ENCODE measurements around the gene ANGPTL1. TPM values are rescaled to one million over a fixed set of nuclear protein-coding genes. Genes with fewer than 3 reads are reported as not detected.

The ANGPTL1 gene
- total and polyA plus RNA-seq, 2 of the 13 experiments (the other 11 are each of a cell fraction or from before 2014, with no cell fraction given), result 2.9 to 9.3 TPM

GRCh38 chr1:178919581-178919980, 48.7 kb upstream of the ANGPTL1 start (continued):
- TF ChIP-seq, protein P1, sequence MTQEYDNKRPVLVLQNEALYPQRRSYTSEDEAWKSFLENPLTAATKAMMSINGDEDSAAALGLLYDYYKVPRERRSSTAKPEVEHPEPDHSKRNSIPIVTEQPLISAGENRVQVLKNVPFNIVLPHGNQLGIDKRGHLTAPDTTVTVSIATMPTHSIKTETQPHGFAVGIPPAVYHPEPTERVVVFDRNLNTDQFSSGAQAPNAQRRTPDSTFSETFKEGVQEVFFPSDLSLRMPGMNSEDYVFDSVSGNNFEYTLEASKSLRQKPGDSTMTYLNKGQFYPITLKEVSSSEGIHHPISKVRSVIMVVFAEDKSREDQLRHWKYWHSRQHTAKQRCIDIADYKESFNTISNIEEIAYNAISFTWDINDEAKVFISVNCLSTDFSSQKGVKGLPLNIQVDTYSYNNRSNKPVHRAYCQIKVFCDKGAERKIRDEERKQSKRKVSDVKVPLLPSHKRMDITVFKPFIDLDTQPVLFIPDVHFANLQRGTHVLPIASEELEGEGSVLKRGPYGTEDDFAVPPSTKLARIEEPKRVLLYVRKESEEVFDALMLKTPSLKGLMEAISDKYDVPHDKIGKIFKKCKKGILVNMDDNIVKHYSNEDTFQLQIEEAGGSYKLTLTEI (CRISPR knock-in tag; conservative IDR thresholded peaks at IDR 0.05), result no peak
- TF ChIP-seq ZNF44 (CRISPR knock-in tag; IDR thresholded peaks at IDR 0.05) (no peak), HNRNPH1 (optimal IDR thresholded peaks at IDR 0.05; ENCODE audit: low read depth, low read length) (no peak), IRX3 (CRISPR knock-in tag; IDR thresholded peaks at IDR 0.05; ENCODE audit: borderline replicate concordance, low read depth) (no peak), MEIS2 (CRISPR knock-in tag; IDR thresholded peaks at IDR 0.05) (no peak), CCAR2 (optimal IDR thresholded peaks at IDR 0.05; ENCODE audit: low read depth, low read length) (no peak), THAP7 (CRISPR knock-in tag; IDR thresholded peaks at IDR 0.05) (no peak), CENPX (CRISPR knock-in tag; IDR thresholded peaks at IDR 0.05) (no peak), CHD2 (IDR thresholded peaks at IDR 0.05; ENCODE audit: low read depth, low read length) (no peak), ZNF841 (CRISPR knock-in tag; IDR thresholded peaks at IDR 0.05; ENCODE audit: borderline replicate concordance) (no peak), MTA3 (CRISPR knock-in tag; IDR thresholded peaks at IDR 0.05) (no peak), PRDM10 (CRISPR knock-in tag; IDR thresholded peaks at IDR 0.05; ENCODE audit: low read depth) (no peak), ZNF570 (CRISPR knock-in tag; IDR thresholded peaks at IDR 0.05; ENCODE audit: borderline replicate concordance) (no peak), ZNF235 (CRISPR knock-in tag; IDR thresholded peaks at IDR 0.05; ENCODE audit: borderline replicate concordance) (no peak), ZNF282 (IDR thresholded peaks at IDR 0.05; ENCODE audit: partially characterized antibody) (no peak), ZNF441 (CRISPR knock-in tag; IDR thresholded peaks at IDR 0.05; ENCODE audit: borderline replicate concordance) (no peak), MTA1 (CRISPR knock-in tag; IDR thresholded peaks at IDR 0.05; ENCODE audit: borderline replicate concordance) (no peak)
- TF ChIP-seq, protein P2, sequence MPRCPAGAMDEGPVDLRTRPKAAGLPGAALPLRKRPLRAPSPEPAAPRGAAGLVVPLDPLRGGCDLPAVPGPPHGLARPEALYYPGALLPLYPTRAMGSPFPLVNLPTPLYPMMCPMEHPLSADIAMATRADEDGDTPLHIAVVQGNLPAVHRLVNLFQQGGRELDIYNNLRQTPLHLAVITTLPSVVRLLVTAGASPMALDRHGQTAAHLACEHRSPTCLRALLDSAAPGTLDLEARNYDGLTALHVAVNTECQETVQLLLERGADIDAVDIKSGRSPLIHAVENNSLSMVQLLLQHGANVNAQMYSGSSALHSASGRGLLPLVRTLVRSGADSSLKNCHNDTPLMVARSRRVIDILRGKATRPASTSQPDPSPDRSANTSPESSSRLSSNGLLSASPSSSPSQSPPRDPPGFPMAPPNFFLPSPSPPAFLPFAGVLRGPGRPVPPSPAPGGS (CRISPR knock-in tag; IDR thresholded peaks at IDR 0.05), result no peak
- TF ChIP-seq, protein P3, sequence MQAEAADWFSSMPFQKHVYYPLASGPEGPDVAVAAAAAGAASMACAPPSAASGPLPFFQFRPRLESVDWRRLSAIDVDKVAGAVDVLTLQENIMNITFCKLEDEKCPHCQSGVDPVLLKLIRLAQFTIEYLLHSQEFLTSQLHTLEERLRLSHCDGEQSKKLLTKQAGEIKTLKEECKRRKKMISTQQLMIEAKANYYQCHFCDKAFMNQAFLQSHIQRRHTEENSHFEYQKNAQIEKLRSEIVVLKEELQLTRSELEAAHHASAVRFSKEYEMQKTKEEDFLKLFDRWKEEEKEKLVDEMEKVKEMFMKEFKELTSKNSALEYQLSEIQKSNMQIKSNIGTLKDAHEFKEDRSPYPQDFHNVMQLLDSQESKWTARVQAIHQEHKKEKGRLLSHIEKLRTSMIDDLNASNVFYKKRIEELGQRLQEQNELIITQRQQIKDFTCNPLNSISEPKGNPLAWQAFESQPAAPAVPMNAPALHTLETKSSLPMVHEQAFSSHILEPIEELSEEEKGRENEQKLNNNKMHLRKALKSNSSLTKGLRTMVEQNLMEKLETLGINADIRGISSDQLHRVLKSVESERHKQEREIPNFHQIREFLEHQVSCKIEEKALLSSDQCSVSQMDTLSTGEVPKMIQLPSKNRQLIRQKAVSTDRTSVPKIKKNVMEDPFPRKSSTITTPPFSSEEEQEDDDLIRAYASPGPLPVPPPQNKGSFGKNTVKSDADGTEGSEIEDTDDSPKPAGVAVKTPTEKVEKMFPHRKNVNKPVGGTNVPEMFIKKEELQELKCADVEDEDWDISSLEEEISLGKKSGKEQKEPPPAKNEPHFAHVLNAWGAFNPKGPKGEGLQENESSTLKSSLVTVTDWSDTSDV (CRISPR knock-in tag; IDR thresholded peaks at IDR 0.05), result no peak
